ENCODE measurements around the gene ARHGAP33. TPM values are rescaled to one million over a fixed set of nuclear protein-coding genes. Genes with fewer than 3 reads are reported as not detected.

Gene ARHGAP33
- total RNA-seq, 1 donor from 2014 or later: 29.1 TPM

Other genes starting within 250 kb of the ARHGAP33 start
- not detected in 2 replicates for gene SBSN, start 247.3 kb upstream of the ARHGAP33 start, total RNA-seq
- gene GAPDHS, start 242.1 kb upstream of the ARHGAP33 start, total RNA-seq: not detected in 2 replicates
- gene TMEM147, start 229.9 kb upstream of the ARHGAP33 start, total RNA-seq: 121 and 122 TPM in 2 replicates
- not detected in 2 replicates for gene ATP4A, start 211.9 kb upstream of the ARHGAP33 start, total RNA-seq
- not detected in 2 replicates for gene PMIS2, start 189.4 kb upstream of the ARHGAP33 start, total RNA-seq
- gene HAUS5, start 162.8 kb upstream of the ARHGAP33 start, total RNA-seq: 42.5 and 43.1 TPM in 2 replicates
- 101 and 102 TPM in 2 replicates for gene RBM42, start 146.5 kb upstream of the ARHGAP33 start, total RNA-seq
- gene ETV2, start 133.8 kb upstream of the ARHGAP33 start, total RNA-seq: 1.0 and 1.6 TPM in 2 replicates
- 431 and 461 TPM in 2 replicates for gene COX6B1, start 127.2 kb upstream of the ARHGAP33 start, total RNA-seq
- gene UPK1A, start 109.0 kb upstream of the ARHGAP33 start, total RNA-seq: 0.59 and 1.2 TPM in 2 replicates
- gene ZBTB32, start 71.0 kb upstream of the ARHGAP33 start, total RNA-seq: 231 and 234 TPM in 2 replicates
- gene KMT2B, start 57.6 kb upstream of the ARHGAP33 start, total RNA-seq: 58.4 and 63.3 TPM in 2 replicates
- gene IGFLR1, start 33.1 kb upstream of the ARHGAP33 start, total RNA-seq: 136 and 138 TPM in 2 replicates
- gene U2AF1L4, start 30.1 kb upstream of the ARHGAP33 start, total RNA-seq: 27.4 and 30.8 TPM in 2 replicates
- 45.1 and 46.9 TPM in 2 replicates for gene PSENEN, start 29.9 kb upstream of the ARHGAP33 start, total RNA-seq
- gene LIN37, start 27.0 kb upstream of the ARHGAP33 start, total RNA-seq: 9.9 and 10.0 TPM in 2 replicates
- gene HSPB6, start 18.5 kb upstream of the ARHGAP33 start, total RNA-seq: 0.14 and 0.21 TPM in 2 replicates
- gene PROSER3, start 17.4 kb upstream of the ARHGAP33 start, total RNA-seq: 40.1 and 41.2 TPM in 2 replicates
- gene PRODH2, start 37.3 kb downstream of the ARHGAP33 start, total RNA-seq: not detected in 2 replicates
- gene NPHS1, start 76.9 kb downstream of the ARHGAP33 start, total RNA-seq: 0.05 TPM in 1 of 2 replicates, not detected in the other
- gene KIRREL2, start 81.3 kb downstream of the ARHGAP33 start, total RNA-seq: 0.18 and 0.39 TPM in 2 replicates
- 1.2 and 1.4 TPM in 2 replicates for gene APLP1, start 93.0 kb downstream of the ARHGAP33 start, total RNA-seq
- gene NFKBID, start 125.0 kb downstream of the ARHGAP33 start, total RNA-seq: 109 and 117 TPM in 2 replicates
- 53.9 and 57.2 TPM in 2 replicates for gene HCST, start 127.0 kb downstream of the ARHGAP33 start, total RNA-seq
- 0.39 TPM in 1 of 2 replicates, not detected in the other for gene TYROBP, start 132.7 kb downstream of the ARHGAP33 start, total RNA-seq
- 10.7 and 10.8 TPM in 2 replicates for gene LRFN3, start 160.8 kb downstream of the ARHGAP33 start, total RNA-seq
- gene SDHAF1, start 219.6 kb downstream of the ARHGAP33 start, total RNA-seq: 20.0 and 20.8 TPM in 2 replicates
- gene SYNE4, start 233.2 kb downstream of the ARHGAP33 start, total RNA-seq: 1.9 and 2.6 TPM in 2 replicates
- 49.9 and 54.3 TPM in 2 replicates for gene ALKBH6, start 238.6 kb downstream of the ARHGAP33 start, total RNA-seq

Measured in activated T-helper 2 cell treated with anti-CD3 and anti-CD28 coated beads, Interferon-gamma antibody, Interleukin-2, Interleukin-4, amounts not matched to agents 10 μg/mL and 5 μg/mL and 100 μg/mL, durations not matched to agents 14 hours and 24 hours and 36 hours (primary cell).